ENCODE data around the gene APMAP. TPM values are rescaled to one million over a fixed set of nuclear protein-coding genes. Genes with fewer than 3 reads are reported as not detected.

Gene APMAP
- total and polyA plus RNA-seq, 4 donors = 132 to 378 (median 234) TPM

DNA sequence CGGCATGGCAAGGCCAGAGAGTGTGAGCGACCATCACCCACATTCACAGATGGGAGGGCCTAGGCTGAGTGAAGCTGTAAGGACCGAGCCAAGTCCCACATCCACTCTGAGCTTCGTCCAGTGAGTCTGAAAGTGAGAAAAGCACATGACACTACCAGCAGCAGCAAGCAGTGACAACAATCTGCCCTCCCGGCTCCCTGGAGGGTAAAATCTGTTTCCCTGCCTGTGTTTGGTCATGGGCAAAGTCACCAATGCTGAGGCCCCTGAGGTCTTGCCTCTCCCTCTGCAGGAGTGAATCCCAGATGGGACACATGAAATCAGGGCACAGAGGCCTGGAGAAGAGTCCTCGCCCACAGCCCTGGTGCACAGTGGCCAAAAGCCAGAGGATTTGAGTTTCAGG lies 49.9 kb downstream of the APMAP start:
- H3K9me3 ChIP-seq (ENCODE audit: control insufficient read depth in 4 of 4, low read length in 3 of 4) = no peaks in the 10 kb centered on the region
- WGBS = 84% methylated on average over 6 of the region's 6 CpGs

More for the DNA sequence above, 49.9 kb downstream of the APMAP start:
- DNase-seq (ENCODE audit: low spot score) = no peak
- Histone ChIP-seq H3K27me3 (ENCODE audit: control insufficient read depth in 4 of 4, insufficient read depth in 4 of 4, low read length in 3 of 4) (no peaks in the 10 kb centered on the region), H3K4me1 (ENCODE audit: control insufficient read depth in 4 of 4, insufficient read depth in 4 of 4, low read length in 3 of 4) (no peaks in the 10 kb centered on the region), H3K9ac (ENCODE audit: low read depth in 1 of 2, low read length in 2 of 2) (no peak overlapping the region), H3K36me3 (ENCODE audit: control insufficient read depth in 4 of 4, insufficient read depth in 3 of 4, low read depth in 1 of 4, low read length in 3 of 4) (no peaks in the 10 kb centered on the region), H3K4me3 (ENCODE audit: low read depth in 1 of 3, low read length in 3 of 3) (no peak overlapping the region), H3K27ac (ENCODE audit: low read depth in 1 of 2, low read length in 2 of 2) (no peak overlapping the region)
- TF ChIP-seq CTCF (IDR thresholded peaks at IDR 0.05; ENCODE audit: low read depth, low read length, missing input control) (no peak), GABPA (IDR thresholded peaks at IDR 0.05 in 1 of 2, conservative IDR thresholded peaks at IDR 0.05 in 1 of 2) (no peak), SP1 (IDR thresholded peaks at IDR 0.05) (no peak), FOXA2 (IDR thresholded peaks at IDR 0.05) (no peak), RXRA (IDR thresholded peaks at IDR 0.05) (no peak), MAX (IDR thresholded peaks at IDR 0.05) (no peak), ZBTB33 (IDR thresholded peaks at IDR 0.05) (no peak), TAF1 (conservative IDR thresholded peaks at IDR 0.05) (no peak), NR2F2 (IDR thresholded peaks at IDR 0.05) (no peak), JUND (IDR thresholded peaks at IDR 0.05) (no peak), FOXA1 (IDR thresholded peaks at IDR 0.05) (no peak), YY1 (IDR thresholded peaks at IDR 0.05) (no peak), EGR1 (IDR thresholded peaks at IDR 0.05; ENCODE audit: low read depth in 2 of 2) (no peak), RAD21 (IDR thresholded peaks at IDR 0.05) (no peak), ATF3 (IDR thresholded peaks at IDR 0.05) (no peak), HNF4A (conservative IDR thresholded peaks at IDR 0.05) (no peak), HNF4G (IDR thresholded peaks at IDR 0.05) (no peak)
- TF ChIP-seq, protein P1, sequence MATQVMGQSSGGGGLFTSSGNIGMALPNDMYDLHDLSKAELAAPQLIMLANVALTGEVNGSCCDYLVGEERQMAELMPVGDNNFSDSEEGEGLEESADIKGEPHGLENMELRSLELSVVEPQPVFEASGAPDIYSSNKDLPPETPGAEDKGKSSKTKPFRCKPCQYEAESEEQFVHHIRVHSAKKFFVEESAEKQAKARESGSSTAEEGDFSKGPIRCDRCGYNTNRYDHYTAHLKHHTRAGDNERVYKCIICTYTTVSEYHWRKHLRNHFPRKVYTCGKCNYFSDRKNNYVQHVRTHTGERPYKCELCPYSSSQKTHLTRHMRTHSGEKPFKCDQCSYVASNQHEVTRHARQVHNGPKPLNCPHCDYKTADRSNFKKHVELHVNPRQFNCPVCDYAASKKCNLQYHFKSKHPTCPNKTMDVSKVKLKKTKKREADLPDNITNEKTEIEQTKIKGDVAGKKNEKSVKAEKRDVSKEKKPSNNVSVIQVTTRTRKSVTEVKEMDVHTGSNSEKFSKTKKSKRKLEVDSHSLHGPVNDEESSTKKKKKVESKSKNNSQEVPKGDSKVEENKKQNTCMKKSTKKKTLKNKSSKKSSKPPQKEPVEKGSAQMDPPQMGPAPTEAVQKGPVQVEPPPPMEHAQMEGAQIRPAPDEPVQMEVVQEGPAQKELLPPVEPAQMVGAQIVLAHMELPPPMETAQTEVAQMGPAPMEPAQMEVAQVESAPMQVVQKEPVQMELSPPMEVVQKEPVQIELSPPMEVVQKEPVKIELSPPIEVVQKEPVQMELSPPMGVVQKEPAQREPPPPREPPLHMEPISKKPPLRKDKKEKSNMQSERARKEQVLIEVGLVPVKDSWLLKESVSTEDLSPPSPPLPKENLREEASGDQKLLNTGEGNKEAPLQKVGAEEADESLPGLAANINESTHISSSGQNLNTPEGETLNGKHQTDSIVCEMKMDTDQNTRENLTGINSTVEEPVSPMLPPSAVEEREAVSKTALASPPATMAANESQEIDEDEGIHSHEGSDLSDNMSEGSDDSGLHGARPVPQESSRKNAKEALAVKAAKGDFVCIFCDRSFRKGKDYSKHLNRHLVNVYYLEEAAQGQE (IDR thresholded peaks at IDR 0.05) = no peak

All from liver (tissue), 9 donors.